Upper lobe of left lung (tissue), 4 donors: ENCODE measurements around the gene FMNL2.

Experiments
- POLR2AphosphoS5 ChIP-seq, 2 donors: sonication (generic); formaldehyde crosslinking; IDR thresholded peaks; one replicate each; pipeline ENCODE4 v1.5.1; 2017; ENCODE audit warnings: antibody characterized with exemption in 2 of 2
- TF ChIP-seq, protein P1 (sequence below), 6 experiments: fragments of 450-650 bp in 4 of 6; fragments of 200-600 bp in 2 of 6; sonication (generic) in 2 of 6; IDR thresholded peaks; one replicate each; pipeline ENCODE4 v1.5.1; 2016 to 2019; ENCODE audit warnings: antibody characterized with exemption in 6 of 6

DNA sequence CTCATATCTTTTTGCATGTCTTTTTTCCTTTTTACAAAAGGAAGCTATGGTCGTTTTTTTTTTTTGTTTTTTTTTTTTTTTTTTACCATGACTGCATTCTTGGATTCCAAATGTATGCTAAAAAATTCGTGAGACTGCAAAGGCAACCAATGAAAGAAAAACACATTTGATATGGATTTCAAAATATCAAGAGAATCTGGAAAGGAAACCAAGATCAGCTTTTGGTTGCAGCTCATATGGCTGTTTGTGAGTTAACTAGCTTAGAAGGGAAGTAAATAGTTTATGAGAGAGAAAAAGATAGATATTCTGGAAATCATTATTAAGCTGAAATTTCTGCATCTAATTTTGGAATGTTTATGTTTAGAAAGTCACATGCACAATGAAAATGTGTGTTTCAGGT is 272.0 kb downstream of the FMNL2 start:
- TF ChIP-seq, protein P1, sequence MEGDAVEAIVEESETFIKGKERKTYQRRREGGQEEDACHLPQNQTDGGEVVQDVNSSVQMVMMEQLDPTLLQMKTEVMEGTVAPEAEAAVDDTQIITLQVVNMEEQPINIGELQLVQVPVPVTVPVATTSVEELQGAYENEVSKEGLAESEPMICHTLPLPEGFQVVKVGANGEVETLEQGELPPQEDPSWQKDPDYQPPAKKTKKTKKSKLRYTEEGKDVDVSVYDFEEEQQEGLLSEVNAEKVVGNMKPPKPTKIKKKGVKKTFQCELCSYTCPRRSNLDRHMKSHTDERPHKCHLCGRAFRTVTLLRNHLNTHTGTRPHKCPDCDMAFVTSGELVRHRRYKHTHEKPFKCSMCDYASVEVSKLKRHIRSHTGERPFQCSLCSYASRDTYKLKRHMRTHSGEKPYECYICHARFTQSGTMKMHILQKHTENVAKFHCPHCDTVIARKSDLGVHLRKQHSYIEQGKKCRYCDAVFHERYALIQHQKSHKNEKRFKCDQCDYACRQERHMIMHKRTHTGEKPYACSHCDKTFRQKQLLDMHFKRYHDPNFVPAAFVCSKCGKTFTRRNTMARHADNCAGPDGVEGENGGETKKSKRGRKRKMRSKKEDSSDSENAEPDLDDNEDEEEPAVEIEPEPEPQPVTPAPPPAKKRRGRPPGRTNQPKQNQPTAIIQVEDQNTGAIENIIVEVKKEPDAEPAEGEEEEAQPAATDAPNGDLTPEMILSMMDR (IDR thresholded peaks at IDR 0.05): no peak
- TF ChIP-seq POLR2AphosphoS5 (IDR thresholded peaks at IDR 0.05): no peak
